GM23338 (cell line): Measurements from ENCODE around the gene TYMP. TPM values are rescaled to one million over a fixed set of nuclear protein-coding genes. Genes with fewer than 3 reads are reported as not detected.

Source experiments
- ATAC-seq: fragments of 200-7000 bp; cut with Tn5 transposase; 3 replicates; pipeline ENCODE4 v1.9.1; 2020
- DNase-seq: peaks from one replicate; pipeline ENCODE4 v3.0.0-alpha.2; 2015; ENCODE audit warnings: low spot score
- H2AFZ ChIP-seq: fragments of 200-600 bp; sonication (generic); 2 replicates; pipeline ENCODE4 v1.8.0; 2016; ENCODE audit warnings: antibody characterized with exemption, mild to moderate bottlenecking, moderate library complexity
- H3F3A ChIP-seq: fragments of 200-600 bp; sonication (generic); replicated peaks from 2 replicates; pipeline ENCODE4 v1.8.0; 2017; ENCODE audit warnings: antibody characterized with exemption, mixed run types, low read depth
- H3K27ac ChIP-seq: fragments of 200-600 bp; sonication (generic); 2 replicates; pipeline ENCODE4 v1.6.1; 2016; ENCODE audit warnings: low read depth
- H3K27me3 ChIP-seq: fragments of 200-600 bp; sonication (generic); 2 replicates; pipeline ENCODE4 v1.8.0; 2016; ENCODE audit warnings: mild to moderate bottlenecking, mixed run types, moderate library complexity; ENCODE audit not compliant: insufficient read depth
- H3K36me3 ChIP-seq: fragments of 200-600 bp; sonication (generic); 2 replicates; pipeline ENCODE4 v1.8.0; 2016; ENCODE audit warnings: mild to moderate bottlenecking; ENCODE audit not compliant: insufficient read depth
- H3K4me1 ChIP-seq: fragments of 200-600 bp; sonication (generic); 2 replicates; pipeline ENCODE4 v1.8.0; 2016; ENCODE audit warnings: mild to moderate bottlenecking, moderate library complexity; ENCODE audit not compliant: insufficient read depth
- H3K4me2 ChIP-seq: fragments of 200-600 bp; sonication (generic); 2 replicates; pipeline ENCODE4 v1.7.1; 2017; ENCODE audit warnings: mixed run types
- H3K4me3 ChIP-seq: fragments of 200-600 bp; sonication (generic); 2 replicates; pipeline ENCODE4 v1.6.1; 2016; ENCODE audit warnings: mixed run types
- H3K79me2 ChIP-seq: fragments of 200-600 bp; sonication (generic); replicated peaks from 2 replicates; pipeline ENCODE4 v1.8.0; 2017; ENCODE audit warnings: mild to moderate bottlenecking; ENCODE audit not compliant: insufficient read depth
- H3K9me2 ChIP-seq: fragments of 200-600 bp; sonication (generic); 2 replicates; pipeline ENCODE4 v1.8.0; 2017; ENCODE audit not compliant: insufficient read depth
- H4K20me1 ChIP-seq: fragments of 200-600 bp; sonication (generic); replicated peaks from 2 replicates; pipeline ENCODE4 v1.8.0; 2017; ENCODE audit warnings: mild to moderate bottlenecking; ENCODE audit not compliant: insufficient read depth
- H3K27ac Mint-ChIP-seq: 2 replicates; pipeline ENCODE4 v1.8.0; 2020; ENCODE audit warnings: inconsistent platforms, mild to moderate bottlenecking, moderate library complexity, mixed read lengths
- H3K27me3 Mint-ChIP-seq: 3 replicates; pipeline ENCODE4 v1.8.0; 2022; ENCODE audit warnings: low read depth, mild to moderate bottlenecking, moderate library complexity, mixed read lengths, inconsistent platforms; ENCODE audit not compliant: insufficient read depth, poor library complexity
- H3K36me3 Mint-ChIP-seq: 3 replicates; pipeline ENCODE4 v1.8.0; 2021; ENCODE audit warnings: low read depth, mild to moderate bottlenecking, inconsistent platforms, moderate library complexity, mixed read lengths
- H3K4me1 Mint-ChIP-seq: 3 replicates; pipeline ENCODE4 v1.8.0; 2020; ENCODE audit warnings: mild to moderate bottlenecking, inconsistent platforms, mixed read lengths
- H3K4me3 Mint-ChIP-seq: 3 replicates; pipeline ENCODE4 v1.8.0; 2021; ENCODE audit warnings: moderate library complexity, mild to moderate bottlenecking, inconsistent platforms, mixed read lengths
- H3K9me3 Mint-ChIP-seq: 3 replicates; pipeline ENCODE4 v1.8.0; 2020; ENCODE audit warnings: moderate library complexity, mild to moderate bottlenecking, inconsistent platforms, mixed read lengths
- CREB1 ChIP-seq: fragments of 250-450 bp; sonication (Bioruptor Pico); IDR thresholded peaks from 2 replicates; pipeline ENCODE4 v1.5.0; 2020; ENCODE audit warnings: low read depth, mild to moderate bottlenecking, moderate library complexity
- CTCF ChIP-seq, 2 experiments: fragments of 200-600 bp in 1 of 2; sonication (generic) in 1 of 2; conservative IDR thresholded peaks; 2 replicates each; pipeline versions ENCODE4 v1.5.1 to v1.6.1; 2016 to 2017; ENCODE audit warnings: antibody characterized with exemption in 2 of 2, low read depth in 2 of 2, mild to moderate bottlenecking in 2 of 2, moderate library complexity in 1 of 2
- ETS1 ChIP-seq: IDR thresholded peaks from 2 replicates; pipeline ENCODE4 v1.6.1; 2016; ENCODE audit warnings: antibody characterized with exemption
- JUNB ChIP-seq: IDR thresholded peaks from one replicate; pipeline ENCODE4 v1.6.1; 2016; ENCODE audit warnings: antibody characterized with exemption; ENCODE audit not compliant: unreplicated experiment
- REST ChIP-seq: IDR thresholded peaks from one replicate; pipeline ENCODE4 v1.6.1; 2018; ENCODE audit warnings: antibody characterized with exemption; ENCODE audit not compliant: unreplicated experiment
- ZNF462 ChIP-seq: fragments of 250-450 bp; sonication (Bioruptor Pico); IDR thresholded peaks from 2 replicates; pipeline ENCODE4 v1.5.0; 2020; ENCODE audit warnings: mild to moderate bottlenecking, moderate library complexity
- polyA plus RNA-seq: library from polyadenylated mRNA; unstranded; fragments of >200 nt; fragmentation: Nextera tagmentation; extraction: Ambion mirVana; gene quantifications from 2 replicates; pipeline ENCODE4 v1.2.1, GENCODE V29; 2016
- total RNA-seq: library from RNA; depleted of rRNA; stranded (reverse); fragments of >200 nt; shearing (Covaris generic); gene quantifications from 2 replicates; pipeline ENCODE4 v1.2.3, GENCODE V29; 2014

Gene TYMP
- total and polyA plus RNA-seq, 2 experiments from 2014 or later = 0.28 to 1.8 TPM

- Histone ChIP-seq H3K36me3 (no peaks in the 10 kb centered on the region), H3K9me2 (no peaks in the 10 kb centered on the region), H3F3A (peaks cover 4% of the 10 kb centered on the region), H3K27me3 (peaks cover 47% of the 10 kb centered on the region), H3K79me2 (no peaks in the 10 kb centered on the region), H4K20me1 (no peaks in the 10 kb centered on the region; the same call in 1 of the 2 replicates), H2AFZ (no peak overlapping the region), H3K27ac (no peak overlapping the region), H3K4me1 (peaks cover 3% of the 10 kb centered on the region; the same call in 1 of the 2 replicates), H3K4me2 (peak overlapping the region; percentile 94), H3K4me3 (peak overlapping the region; percentile 84)
- Mint-ChIP-seq H3K9me3 (peaks cover 4% of the 10 kb centered on the region; the same call in 2 of the 3 replicates), H3K4me3 (peak overlapping the region; percentile 68), H3K4me1 (peaks cover 11% of the 10 kb centered on the region), H3K36me3 (peaks cover 9% of the 10 kb centered on the region), H3K27ac (no peak overlapping the region), H3K27me3 (peaks cover 49% of the 10 kb centered on the region)
- DNase-seq = peak; percentile 75
- TF ChIP-seq ETS1 = peak; percentile 2; the same call in 1 of the 2 replicates
- TF ChIP-seq JUNB = no peak
- no peak for TF ChIP-seq REST
- no peak for TF ChIP-seq ZNF462 (CRISPR knock-in tag)
- no peak for TF ChIP-seq CREB1 (CRISPR knock-in tag)
- peak; percentile 26 to 46 for TF ChIP-seq CTCF (conservative IDR thresholded peaks at IDR 0.05; ENCODE audit: low read depth in 2 of 2)
- peak; percentile 25 for ATAC-seq
Measured at GRCh38 chr22:50526108-50526833, 3.5 kb downstream of the TYMP start.
